ENCODE measurements around the gene CPAMD8. TPM values are rescaled to one million over a fixed set of nuclear protein-coding genes. Genes with fewer than 3 reads are reported as not detected.

Gene CPAMD8
- total and polyA plus RNA-seq, 10 of the 15 experiments (the other 5 are each of a cell fraction or from before 2014, with no cell fraction given) = 0.12 to 0.97 (median 0.25) TPM; not detected in 3

- H3K36me3 ChIP-seq (ENCODE audit: control insufficient read depth in 2 of 2, insufficient read depth in 2 of 2, low read length in 1 of 2) = no peaks in the 10 kb centered on the region
- no TSS peak for BruUV-seq (replicated peaks)
- H3K9ac ChIP-seq (ENCODE audit: control insufficient read depth, insufficient read depth, low read length) = no peak overlapping the region
- FAIRE-seq (no peak), DNase-seq (ENCODE audit: low read depth, low spot score) (no peak), ATAC-seq (no peak)
- POLR2A ChIA-PET = no interaction called here
- 37% methylated on average over 16 of the region's 16 CpGs for WGBS (ENCODE audit: insufficient coverage, insufficient replicate concordance, low lambda C conversion rate, missing lambda C conversion rate)
- in situ Hi-C loops (cut with MboI) (no loop called here), intact Hi-C loops (cut with micrococcal nuclease; ENCODE audit: unreplicated experiment) (no loop called here)
- H3K4me2 ChIP-seq (ENCODE audit: control insufficient read depth, insufficient read depth) = no peak overlapping the region
- SMC1A ChIA-PET (ENCODE audit: uncharacterized antibody, unreplicated experiment) = no interaction called here
- TF ChIP-seq RCOR1 (conservative IDR thresholded peaks at IDR 0.05; ENCODE audit: low read depth, low read length) (no peak), FOS (IDR thresholded peaks at IDR 0.05; ENCODE audit: borderline replicate concordance, extremely low read depth, insufficient read length) (no peak), NFYB (IDR thresholded peaks at IDR 0.05; ENCODE audit: insufficient read depth, low read depth, low read length) (no peak), RELB (IDR thresholded peaks at IDR 0.05; ENCODE audit: low read depth) (no peak), ESRRA (IDR thresholded peaks at IDR 0.05; ENCODE audit: low read length) (no peak), RUNX3 (IDR thresholded peaks at IDR 0.05; ENCODE audit: low read length) (no peak), SIN3A (IDR thresholded peaks at IDR 0.05; ENCODE audit: low read depth, low read length) (no peak), USF2 (IDR thresholded peaks at IDR 0.05; ENCODE audit: borderline replicate concordance, low read depth, low read length) (no peak), MEF2A (IDR thresholded peaks at IDR 0.05; ENCODE audit: insufficient read depth, low read depth, low read length) (no peak)
- no peaks in the 10 kb centered on the region for H3K9me3 ChIP-seq (replicated peaks; ENCODE audit: control insufficient read depth, insufficient read depth, low read length)
- H2AFZ ChIP-seq (ENCODE audit: control insufficient read depth, low read depth, low read length) = no peak overlapping the region
- RAD21 ChIA-PET (ENCODE audit: unreplicated experiment) = no interaction called here
- H3K4me3 ChIP-seq = no peak overlapping the region
- H3K79me2 ChIP-seq (ENCODE audit: control insufficient read depth, insufficient read depth, low read length) = no peaks in the 10 kb centered on the region
- no peaks in the 10 kb centered on the region for H3K27me3 ChIP-seq (replicated peaks in 1 of 2; ENCODE audit: control insufficient read depth in 2 of 2, insufficient read depth in 2 of 2, low read length in 1 of 2)
- no peaks in the 10 kb centered on the region for H4K20me1 ChIP-seq (ENCODE audit: control insufficient read depth, insufficient read depth)
- no peaks in the 10 kb centered on the region for H3K4me1 ChIP-seq (ENCODE audit: control insufficient read depth, insufficient read depth, low read length)
- CTCF ChIA-PET = no interaction called here
- H3K27ac ChIP-seq (ENCODE audit: control insufficient read depth, insufficient read depth) = no peak overlapping the region
Measured at GRCh38 chr19:16946951-16947940, 79.4 kb downstream of the CPAMD8 start.

Measured in GM12878 (cell line).